Activated CD8-positive, alpha-beta T cell treated with anti-CD3 and anti-CD28 coated beads for 36 hours (primary cell): ENCODE data around the gene SLC39A12. TPM values are rescaled to one million over a fixed set of nuclear protein-coding genes. Genes with fewer than 3 reads are reported as not detected.

Source experiments
- ATAC-seq: fragments of 200-7000 bp; cut with Tn5 transposase; one replicate; pipeline ENCODE4 v1.10.0; 2021; ENCODE audit warnings: mild to moderate bottlenecking, moderate library complexity
- CTCF ChIA-PET: fragments of 350-600 bp; sonication (Branson Sonifier 250); formaldehyde crosslinking; loops from one replicate; lab custom pipeline; 2021; ENCODE audit warnings: antibody characterized with exemption; lab: Charles Lee
- POLR2A ChIA-PET: fragments of 350-600 bp; sonication (Branson Sonifier 250); formaldehyde crosslinking; loops from one replicate; lab custom pipeline; 2021; ENCODE audit warnings: antibody characterized with exemption; lab: Charles Lee
- DNase-seq: peaks from one replicate; pipeline ENCODE4 v3.0.0-alpha.2; 2020
- H3K27ac Mint-ChIP-seq: one replicate; pipeline ENCODE4 v1.8.0; 2021; ENCODE audit warnings: mild to moderate bottlenecking, mixed read lengths
- H3K27me3 Mint-ChIP-seq: one replicate; pipeline ENCODE4 v1.8.0; 2021; ENCODE audit warnings: mixed read lengths
- H3K36me3 Mint-ChIP-seq: one replicate; pipeline ENCODE4 v1.8.0; 2021; ENCODE audit warnings: low read depth, mixed read lengths
- H3K4me1 Mint-ChIP-seq: one replicate; pipeline ENCODE4 v1.8.0; 2021; ENCODE audit warnings: low read depth, mixed read lengths
- H3K4me3 Mint-ChIP-seq: one replicate; pipeline ENCODE4 v1.8.0; 2021; ENCODE audit warnings: mild to moderate bottlenecking, moderate library complexity, mixed read lengths
- H3K9me3 Mint-ChIP-seq: one replicate; pipeline ENCODE4 v1.8.0; 2021; ENCODE audit warnings: mixed read lengths
- intact Hi-C: fragments of 100-400 bp; cut with micrococcal nuclease; formaldehyde crosslinking; loops from one replicate; pipeline ENCODE4 v1.10.0; 2022
- total RNA-seq, 2 experiments: library from RNA; stranded (reverse); gene quantifications; one replicate each; pipeline ENCODE4 v1.2.3, GENCODE V29; 2021
- TF ChIP-seq, protein P1 (sequence below): fragments of 200-600 bp; IDR thresholded peaks from one replicate; pipeline ENCODE4 v1.8.0; 2022; ENCODE audit warnings: antibody characterized with exemption, mild to moderate bottlenecking

The SLC39A12 gene
- total RNA-seq, 2 experiments from 2014 or later, result not detected

- no peaks in the 10 kb centered on the region for H3K27me3 Mint-ChIP-seq
- intact Hi-C loops, result no loop called here
Measured at GRCh38 chr10:18059826-18060559, 108.3 kb downstream of the SLC39A12 start.

GRCh38 chr10:18066947-18067346 lies 115.2 kb downstream of the SLC39A12 start:
- Mint-ChIP-seq H3K4me1 (no peaks in the 10 kb centered on the region), H3K36me3 (no peaks in the 10 kb centered on the region), H3K27ac (no peak overlapping the region), H3K27me3 (no peaks in the 10 kb centered on the region), H3K4me3 (no peak overlapping the region), H3K9me3 (peaks cover 4% of the 10 kb centered on the region)
- intact Hi-C loops, result no loop called here
- CTCF ChIA-PET, result no interaction called here
- POLR2A ChIA-PET, result no interaction called here
- TF ChIP-seq, protein P1, sequence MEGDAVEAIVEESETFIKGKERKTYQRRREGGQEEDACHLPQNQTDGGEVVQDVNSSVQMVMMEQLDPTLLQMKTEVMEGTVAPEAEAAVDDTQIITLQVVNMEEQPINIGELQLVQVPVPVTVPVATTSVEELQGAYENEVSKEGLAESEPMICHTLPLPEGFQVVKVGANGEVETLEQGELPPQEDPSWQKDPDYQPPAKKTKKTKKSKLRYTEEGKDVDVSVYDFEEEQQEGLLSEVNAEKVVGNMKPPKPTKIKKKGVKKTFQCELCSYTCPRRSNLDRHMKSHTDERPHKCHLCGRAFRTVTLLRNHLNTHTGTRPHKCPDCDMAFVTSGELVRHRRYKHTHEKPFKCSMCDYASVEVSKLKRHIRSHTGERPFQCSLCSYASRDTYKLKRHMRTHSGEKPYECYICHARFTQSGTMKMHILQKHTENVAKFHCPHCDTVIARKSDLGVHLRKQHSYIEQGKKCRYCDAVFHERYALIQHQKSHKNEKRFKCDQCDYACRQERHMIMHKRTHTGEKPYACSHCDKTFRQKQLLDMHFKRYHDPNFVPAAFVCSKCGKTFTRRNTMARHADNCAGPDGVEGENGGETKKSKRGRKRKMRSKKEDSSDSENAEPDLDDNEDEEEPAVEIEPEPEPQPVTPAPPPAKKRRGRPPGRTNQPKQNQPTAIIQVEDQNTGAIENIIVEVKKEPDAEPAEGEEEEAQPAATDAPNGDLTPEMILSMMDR, result no peak
- no peak for DNase-seq
- ATAC-seq, result no peak

More at GRCh38 chr10:18059826-18060559, 108.3 kb downstream of the SLC39A12 start:
- H3K36me3 Mint-ChIP-seq, result no peaks in the 10 kb centered on the region
- TF ChIP-seq, protein P1, result no peak
- peaks cover 5% of the 10 kb centered on the region for H3K9me3 Mint-ChIP-seq
- no peak overlapping the region for H3K4me3 Mint-ChIP-seq
- CTCF ChIA-PET, result no interaction called here
- DNase-seq (no peak), ATAC-seq (no peak)
- POLR2A ChIA-PET, result interaction anchor here (0.6 kb wide), 1 partner anchor 22 kb away, joined by 3 read pairs; no protein-coding TSS in a partner anchor
- H3K4me1 Mint-ChIP-seq, result no peaks in the 10 kb centered on the region
- no peak overlapping the region for H3K27ac Mint-ChIP-seq

- H3K4me1 Mint-ChIP-seq, result no peaks in the 10 kb centered on the region
- ATAC-seq (no peak), DNase-seq (no peak)
- CTCF ChIA-PET, result no interaction called here
- H3K27me3 Mint-ChIP-seq, result no peaks in the 10 kb centered on the region
- no peak overlapping the region for H3K4me3 Mint-ChIP-seq
- no peaks in the 10 kb centered on the region for H3K36me3 Mint-ChIP-seq
- no peak overlapping the region for H3K27ac Mint-ChIP-seq
- POLR2A ChIA-PET, result no interaction called here
- TF ChIP-seq, protein P1, result no peak
- H3K9me3 Mint-ChIP-seq, result peaks cover 4% of the 10 kb centered on the region
- intact Hi-C loops, result no loop called here
Measured at GRCh38 chr10:18068401-18068800, 116.7 kb downstream of the SLC39A12 start.

DNA sequence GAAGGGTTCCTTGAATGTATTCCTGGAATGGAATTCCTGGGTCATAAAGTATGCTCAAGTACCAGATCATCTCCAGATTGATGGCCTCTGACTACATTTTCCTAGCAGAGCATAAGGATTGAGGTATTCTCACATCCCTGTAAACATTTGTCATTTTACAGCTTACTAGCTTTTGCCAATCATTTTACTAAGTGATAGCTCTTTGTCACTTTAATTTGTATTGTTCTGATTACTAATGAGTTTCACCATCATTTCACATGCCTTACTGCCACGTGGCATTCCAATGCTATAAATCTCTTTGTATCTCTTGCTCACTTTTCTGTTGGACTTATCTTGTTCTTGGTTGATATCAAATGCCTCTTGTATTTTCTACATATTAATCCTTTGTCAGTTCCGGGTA lies 119.9 kb downstream of the SLC39A12 start:
- CTCF ChIA-PET, result interaction anchor here (1.1 kb wide), 1 partner anchor 33 kb away, joined by 3 read pairs; no protein-coding TSS in a partner anchor
- TF ChIP-seq, protein P1, result no peak
- H3K36me3 Mint-ChIP-seq, result no peaks in the 10 kb centered on the region

GRCh38 chr10:18073314-18073713 lies 121.6 kb downstream of the SLC39A12 start:
- DNase-seq (no peak), ATAC-seq (no peak)
- Mint-ChIP-seq H3K36me3 (no peaks in the 10 kb centered on the region), H3K27ac (no peak overlapping the region), H3K4me1 (no peaks in the 10 kb centered on the region), H3K4me3 (no peak overlapping the region), H3K9me3 (no peaks in the 10 kb centered on the region), H3K27me3 (no peaks in the 10 kb centered on the region)
- POLR2A ChIA-PET, result no interaction called here
- CTCF ChIA-PET, result no interaction called here
- intact Hi-C loops, result no loop called here
- TF ChIP-seq, protein P1, result no peak

More for the DNA sequence above, 119.9 kb downstream of the SLC39A12 start:
- POLR2A ChIA-PET, result no interaction called here
- intact Hi-C loops, result no loop called here
- DNase-seq (no peak), ATAC-seq (no peak)
- Mint-ChIP-seq H3K27me3 (no peaks in the 10 kb centered on the region), H3K27ac (no peak overlapping the region), H3K4me3 (no peak overlapping the region), H3K9me3 (no peaks in the 10 kb centered on the region), H3K4me1 (no peaks in the 10 kb centered on the region)
